DMS53 (cell line): ENCODE measurements around the gene MYT1.
"Not testable (repeated sequence)": the region's sequence is repeated elsewhere in the genome, so short reads cannot be mapped to it uniquely, and the experiment has no call there.

Experiments
- DNase-seq: peaks from one replicate; lab custom pipeline; 2025; lab: John Stamatoyannopoulos, UW

The MYT1 gene

DNA sequence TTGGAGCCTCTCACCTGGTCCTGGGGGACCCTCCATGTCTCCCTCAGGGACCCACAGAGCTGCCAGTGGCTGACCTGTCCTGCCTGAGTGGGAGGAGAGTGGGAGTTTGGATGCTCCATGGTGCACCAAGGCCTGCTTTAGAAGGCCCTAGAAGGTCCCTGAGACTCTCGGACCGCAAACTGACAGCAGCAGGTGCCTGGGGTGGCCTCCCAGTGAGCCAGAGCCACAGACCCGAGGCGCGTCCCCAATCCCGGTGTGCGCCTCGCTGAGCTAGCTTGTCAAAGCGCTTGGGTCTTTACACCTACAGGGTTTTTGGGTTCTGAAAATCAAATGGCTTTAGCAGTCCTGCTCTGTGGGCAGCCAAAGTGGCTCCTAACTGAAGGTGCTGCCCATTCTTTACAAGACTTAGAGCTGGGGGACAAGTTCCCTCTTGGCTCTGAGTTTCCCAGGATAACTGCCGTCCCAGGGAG is 4.9 kb downstream of the MYT1 start:
- no peak for DNase-seq

DNA sequence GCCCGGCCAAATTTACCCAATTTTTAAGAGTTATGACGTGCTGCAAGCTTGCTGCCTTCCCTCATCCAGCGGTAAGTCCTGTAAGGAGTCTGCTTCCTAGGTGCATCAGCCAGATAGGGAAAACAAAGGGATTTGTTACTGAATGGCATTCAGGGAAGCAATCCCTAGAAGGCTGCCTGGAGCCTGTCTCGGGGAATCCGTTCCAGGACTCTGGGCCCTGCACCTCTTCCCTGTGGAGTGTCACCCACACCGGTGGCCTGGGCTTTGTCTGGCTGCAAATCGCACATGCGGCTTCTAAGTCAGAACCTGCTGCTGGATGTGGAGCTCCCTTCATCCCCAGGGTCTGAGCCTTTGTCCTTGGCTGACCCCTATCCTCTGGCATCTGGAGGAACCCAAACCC is 7.0 kb downstream of the MYT1 start:
- DNase-seq = no peak

DNA sequence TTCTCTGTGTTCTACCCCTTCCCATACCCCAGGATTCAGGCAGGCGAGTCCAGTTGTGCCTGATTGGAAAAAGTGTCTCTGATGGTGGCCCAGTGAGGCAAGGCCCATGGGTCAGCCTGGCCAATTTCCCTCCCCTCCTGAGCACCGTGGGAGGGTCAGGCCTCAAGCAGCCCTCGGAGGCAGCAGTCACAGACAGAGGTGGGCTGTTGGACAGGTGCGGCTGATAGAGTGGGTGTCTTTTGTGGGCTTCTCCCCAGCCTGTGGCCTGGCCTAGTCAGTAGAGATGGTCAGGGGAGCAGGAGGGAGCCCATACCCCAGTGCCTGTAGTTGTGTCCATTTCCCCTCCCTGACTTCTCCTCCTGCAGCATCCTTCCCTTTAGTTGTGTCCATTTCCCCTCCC is 8.9 kb downstream of the MYT1 start:
- DNase-seq = no peak

DNA sequence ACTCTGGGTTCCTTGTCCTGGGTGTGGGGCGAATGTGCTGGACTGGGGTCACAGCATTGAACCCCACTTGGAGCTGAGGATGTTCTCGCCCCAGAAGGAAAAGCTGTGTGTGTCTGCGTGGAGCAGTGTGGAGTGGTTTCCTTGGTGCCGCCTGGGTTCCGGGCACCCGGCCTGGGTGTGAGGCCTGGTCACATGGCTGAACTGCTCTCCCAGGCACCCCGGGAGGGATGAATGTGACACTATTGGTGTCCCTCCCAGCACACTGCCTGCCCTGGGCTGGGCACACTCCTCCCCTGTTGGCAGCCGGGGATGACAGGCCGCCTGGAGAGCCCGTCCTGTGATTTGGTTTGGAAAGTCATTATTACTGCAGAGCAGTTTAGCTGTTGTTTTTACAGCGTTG is 12.3 kb downstream of the MYT1 start:
- DNase-seq = no peak

DNA sequence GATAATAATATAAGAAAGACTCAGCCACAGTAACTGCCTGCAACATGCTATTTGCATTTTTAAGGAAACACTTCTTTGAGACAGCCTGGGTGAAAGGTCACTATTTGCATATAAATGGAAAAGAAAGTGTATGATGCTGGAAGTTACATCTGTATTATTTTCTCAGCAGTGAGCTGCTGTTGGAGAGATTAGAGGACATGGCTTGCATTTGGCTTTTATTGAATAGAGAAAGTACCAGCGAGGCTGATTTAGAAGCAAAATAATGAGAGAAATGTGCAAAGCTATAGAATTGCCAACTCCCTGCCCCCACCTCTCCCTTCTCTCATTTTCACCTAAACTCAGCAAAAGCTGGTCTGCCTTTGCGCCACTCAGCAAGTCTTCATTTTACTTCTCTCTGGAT is 12.7 kb downstream of the MYT1 start:
- no peak for DNase-seq

DNA sequence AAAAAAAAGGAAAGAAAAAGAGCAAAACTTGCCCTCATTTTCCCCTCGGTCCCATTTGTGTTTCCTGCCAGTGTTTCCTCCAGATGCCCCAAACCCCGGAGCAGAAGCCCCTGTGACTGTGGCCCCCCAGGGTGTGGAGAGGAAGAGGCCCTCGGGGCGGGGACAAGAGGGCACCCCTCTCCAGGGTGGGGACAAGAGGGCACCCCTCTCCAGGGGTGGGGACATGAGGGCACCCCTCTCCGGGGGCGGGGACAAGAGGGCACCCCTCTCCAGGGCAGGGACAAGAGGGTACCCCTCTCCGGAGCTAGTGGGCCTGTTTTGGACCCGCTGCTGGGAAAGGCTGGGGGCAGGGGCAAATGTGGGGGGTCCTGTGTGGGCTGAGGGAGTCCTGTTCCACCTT is 13.1 kb downstream of the MYT1 start:
- no peak for DNase-seq

DNA sequence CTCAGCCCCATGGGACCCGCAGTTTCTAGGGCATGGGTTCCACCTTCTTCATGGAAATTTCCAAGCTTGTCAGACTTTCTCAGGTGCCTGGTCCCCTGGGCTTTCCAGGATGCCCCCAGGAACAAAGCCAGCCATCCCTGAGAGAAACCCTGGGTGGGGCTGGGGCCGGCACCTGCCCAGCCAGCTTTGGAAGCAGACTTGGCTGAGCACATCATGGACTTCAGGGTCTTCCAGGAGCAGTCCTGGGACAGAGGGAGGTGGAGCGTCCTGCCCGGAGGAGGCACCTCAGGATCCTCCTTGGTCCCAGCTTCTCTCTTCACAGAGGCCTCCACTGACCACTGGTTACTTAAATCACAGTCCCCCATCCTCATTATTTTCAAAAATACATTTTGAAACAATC is 13.5 kb downstream of the MYT1 start:
- no peak for DNase-seq

DNA sequence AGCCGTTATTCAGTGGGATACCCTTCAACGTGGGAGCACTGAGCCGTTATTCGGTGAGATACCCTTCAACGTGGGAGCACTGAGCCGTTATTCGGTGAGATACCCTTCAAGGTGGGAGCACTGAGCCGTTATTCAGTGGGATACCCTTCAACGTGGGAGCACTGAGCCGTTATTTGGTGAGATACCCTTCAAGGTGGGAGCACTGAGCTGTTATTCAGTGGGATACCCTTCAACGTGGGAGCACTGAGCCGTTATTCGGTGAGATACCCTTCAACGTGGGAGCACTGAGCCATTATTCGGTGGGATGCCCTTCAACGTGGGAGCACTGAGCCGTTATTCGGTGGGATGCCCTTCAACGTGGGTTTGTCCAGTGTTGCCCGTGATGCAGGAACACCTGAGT is 14.7 kb downstream of the MYT1 start:
- DNase-seq = not testable (repeated sequence)

DNA sequence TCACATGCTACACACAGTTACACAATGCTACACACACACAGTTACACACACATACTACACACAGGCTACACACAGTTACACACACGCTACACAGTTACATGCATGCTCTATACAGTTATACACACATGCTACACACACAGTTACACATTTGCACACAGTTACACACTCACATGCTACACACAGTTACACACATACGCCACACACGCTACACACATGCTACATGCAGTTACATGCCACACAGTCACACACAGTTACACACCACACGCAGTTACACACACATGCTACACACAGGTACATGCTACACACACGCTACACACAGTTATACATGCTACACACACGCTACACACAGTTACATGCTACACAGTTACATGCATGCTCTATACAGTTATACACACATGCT is 15.6 kb downstream of the MYT1 start:
- no peak for DNase-seq

DNA sequence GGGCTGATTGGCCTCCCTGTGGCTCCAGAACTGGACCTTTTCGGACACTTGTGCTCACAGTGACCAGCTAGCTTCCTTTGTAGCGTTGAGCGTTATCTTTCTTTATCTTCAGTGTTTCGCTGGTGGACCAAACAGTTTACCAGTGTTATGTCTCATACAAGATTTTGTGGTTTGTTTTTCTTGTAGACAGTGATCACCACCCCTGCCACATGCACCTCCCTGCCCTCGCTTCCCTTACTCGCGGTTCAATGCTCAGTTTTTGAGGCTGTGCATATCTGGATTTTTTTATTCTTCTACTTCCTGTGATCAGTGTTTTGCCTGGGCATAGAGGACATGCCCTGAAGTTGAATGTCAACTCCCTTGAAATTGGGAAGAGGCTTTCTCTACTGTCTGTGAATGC is 16.4 kb downstream of the MYT1 start:
- DNase-seq = no peak

DNA sequence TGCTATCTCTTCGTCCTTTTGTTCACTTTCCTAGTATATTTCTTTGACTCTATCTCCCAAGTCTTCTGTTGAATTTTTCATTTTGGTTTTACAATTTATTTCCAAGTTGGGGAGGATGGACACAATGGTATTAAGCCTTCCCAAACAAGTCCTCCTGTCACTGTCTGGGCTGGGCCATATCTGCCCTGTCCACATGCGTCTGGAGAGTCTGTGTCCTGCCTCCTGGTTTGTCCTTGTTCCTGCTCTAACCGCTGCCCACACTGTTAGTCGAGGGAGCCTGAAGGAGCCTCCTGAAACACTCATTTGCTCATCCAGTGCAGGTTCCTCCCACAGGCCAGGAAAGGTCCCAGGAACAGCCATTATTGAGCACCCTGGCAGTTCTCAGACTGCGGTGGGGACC is 17.1 kb downstream of the MYT1 start:
- no peak for DNase-seq

DNA sequence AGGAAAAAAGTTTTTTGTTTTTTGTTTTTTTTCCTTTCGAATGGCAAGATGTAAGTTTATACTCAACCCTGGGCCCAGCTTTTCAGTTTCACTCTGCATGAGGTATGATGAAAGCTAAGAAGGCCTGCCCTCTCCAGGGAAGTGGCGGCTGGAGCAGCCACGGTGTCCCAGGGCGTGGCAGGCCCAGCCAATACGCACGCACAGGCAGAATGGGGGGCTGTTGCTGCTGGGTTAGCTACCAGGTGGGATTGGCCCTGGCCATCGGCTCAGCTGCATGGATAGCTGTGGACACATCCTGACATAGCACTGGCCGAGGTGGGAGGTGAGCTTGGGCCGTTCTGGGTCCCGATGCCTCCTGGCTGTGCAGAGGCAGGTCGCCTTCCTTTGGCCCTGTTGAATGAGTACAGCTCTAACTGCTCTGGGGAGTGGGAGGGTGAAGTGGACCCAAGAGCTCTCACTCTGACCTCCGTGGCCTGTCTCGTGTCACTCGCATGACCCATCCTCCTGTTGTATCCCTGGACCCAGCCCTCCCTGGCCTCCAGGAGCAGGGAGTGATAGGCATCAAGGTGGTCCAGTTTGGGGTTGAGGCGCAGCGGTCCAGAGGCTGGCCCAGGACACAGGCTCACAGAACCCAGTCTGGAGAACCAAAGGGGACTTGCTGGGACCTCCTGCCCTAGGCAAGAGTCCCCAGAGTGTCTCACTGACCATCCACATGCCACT is 18.1 kb downstream of the MYT1 start:
- DNase-seq = no peak

DNA sequence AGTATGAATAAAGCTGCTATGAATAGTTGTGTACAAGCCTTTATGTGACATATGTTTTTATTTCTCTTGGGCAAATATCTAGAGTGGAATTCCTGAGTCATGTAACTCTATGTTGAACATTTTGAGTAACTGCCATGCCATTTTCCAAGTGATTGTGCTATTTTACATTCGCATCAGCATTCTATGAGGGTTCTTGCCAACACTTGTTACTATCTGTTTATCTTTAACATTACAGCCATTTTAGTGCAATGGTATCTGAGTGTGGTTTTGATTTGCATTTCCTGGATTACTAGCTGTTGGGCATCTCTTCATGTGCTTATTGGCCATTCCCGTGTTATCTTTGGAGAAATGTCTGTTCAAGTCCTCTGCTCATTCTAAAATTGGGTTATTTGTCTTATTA is 19.1 kb downstream of the MYT1 start:
- DNase-seq = no peak

DNA sequence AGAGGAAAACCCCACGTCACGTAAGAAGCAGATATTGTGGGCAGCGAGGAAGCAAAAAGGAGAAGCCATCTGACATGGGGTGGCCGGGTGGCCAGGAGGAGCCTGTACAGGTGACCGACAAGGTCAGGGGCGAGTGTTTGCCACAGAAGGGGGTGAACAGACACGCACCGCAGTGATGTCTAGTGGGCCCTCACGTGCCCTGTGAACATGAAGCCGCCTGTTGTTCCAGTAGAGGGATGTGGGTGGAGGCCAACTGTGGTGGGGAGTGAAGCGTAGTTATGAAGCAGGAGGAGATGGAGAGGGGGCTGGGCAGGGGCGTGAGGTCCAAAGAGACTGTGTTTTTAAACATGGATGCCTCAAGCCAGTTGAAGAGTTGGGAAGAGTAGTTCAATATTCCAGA is 20.5 kb downstream of the MYT1 start:
- DNase-seq = no peak

DNA sequence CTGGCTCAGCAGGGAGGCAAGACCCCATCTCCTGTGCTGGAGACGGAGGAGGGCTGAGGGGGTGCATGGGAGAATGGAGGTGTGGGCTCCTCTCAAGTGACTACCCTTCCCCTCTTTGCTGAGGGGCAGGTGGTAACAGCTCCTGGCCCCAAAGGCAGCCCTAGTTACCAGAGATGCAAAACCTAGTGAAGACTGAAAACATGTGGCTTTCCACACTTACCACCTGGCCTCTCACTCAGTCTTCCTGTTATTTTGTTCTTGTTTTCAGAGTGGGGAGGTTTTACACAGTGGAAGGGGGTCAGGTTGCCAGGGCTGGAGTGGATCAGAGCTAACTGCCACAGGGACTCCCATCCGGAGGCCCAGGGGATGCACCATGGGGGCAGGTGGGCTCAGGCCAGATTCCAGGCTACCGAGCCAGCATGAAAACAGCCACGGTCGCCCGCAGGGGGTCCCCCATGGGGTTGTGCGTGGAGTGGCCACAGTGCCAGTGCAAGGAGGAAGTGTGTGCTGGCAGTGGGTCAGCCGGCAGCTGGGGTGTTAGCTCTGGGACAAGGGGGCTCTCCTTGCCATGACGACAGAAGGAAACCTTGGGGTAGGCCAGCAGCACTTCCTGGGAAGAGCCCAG is 21.1 kb downstream of the MYT1 start:
- no peak for DNase-seq

DNA sequence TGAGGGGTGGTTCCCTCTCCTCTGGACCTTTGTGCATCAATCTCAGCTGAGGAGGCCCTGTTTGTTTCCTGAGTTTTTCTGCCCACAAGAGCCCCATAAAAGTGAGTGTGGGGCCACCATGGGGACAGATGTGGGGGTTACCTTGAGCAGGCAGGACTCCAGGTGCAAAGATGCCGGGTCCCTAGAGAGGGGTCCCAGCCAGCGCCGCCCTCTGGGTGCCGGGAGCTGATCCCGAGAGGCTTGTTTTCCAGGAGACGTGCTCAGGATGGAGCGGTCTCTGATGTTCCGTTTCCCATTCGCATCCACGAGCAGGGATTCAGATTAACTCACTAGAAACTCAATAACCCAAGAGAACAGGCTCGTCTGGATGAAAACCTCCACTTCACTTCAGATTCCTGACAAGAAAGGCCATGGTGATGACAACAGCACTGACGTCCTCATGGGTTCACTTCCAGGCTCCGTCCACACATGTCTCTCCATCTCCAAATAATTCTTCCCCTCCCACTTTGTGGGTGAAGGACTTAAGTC is 21.9 kb downstream of the MYT1 start:
- no peak for DNase-seq

DNA sequence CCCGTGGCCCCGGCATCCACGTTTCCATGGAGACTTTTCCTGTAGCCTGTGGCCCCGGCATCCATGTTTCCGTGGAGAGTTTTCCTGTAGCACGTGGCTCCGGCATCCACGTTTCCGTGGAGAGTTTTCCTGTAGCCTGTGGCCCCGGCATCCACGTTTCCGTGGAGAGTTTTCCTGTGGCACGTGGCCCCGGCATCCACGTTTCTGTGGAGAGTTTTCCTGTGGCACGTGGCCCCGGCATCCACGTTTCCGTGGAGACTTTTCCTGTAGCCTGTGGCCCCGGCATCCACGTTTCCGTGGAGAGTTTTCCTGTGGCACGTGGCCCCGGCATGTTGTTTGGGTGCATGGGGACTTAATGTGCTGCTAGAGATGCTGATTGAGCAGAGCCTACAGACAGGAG is 23.0 kb downstream of the MYT1 start:
- DNase-seq = not testable (repeated sequence)

DNA sequence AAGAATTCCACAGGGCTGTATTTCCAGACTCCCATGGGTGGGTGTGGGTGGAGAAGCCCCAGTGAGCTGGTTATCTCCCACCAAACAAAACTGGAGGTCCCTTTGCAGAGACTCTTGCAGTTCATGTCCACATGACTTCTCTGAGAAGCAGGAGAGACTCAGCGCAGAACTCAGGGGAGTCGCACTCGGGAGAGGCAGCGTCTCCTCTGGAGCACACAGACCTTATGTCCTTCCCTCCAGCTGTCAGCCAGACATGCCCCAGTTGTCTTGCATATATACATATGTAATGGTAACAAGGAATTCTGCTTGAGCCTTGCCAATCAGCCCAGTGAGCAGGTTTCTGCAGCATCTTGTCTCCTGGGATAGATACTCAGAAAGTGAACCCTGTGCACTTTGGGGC is 23.8 kb downstream of the MYT1 start:
- peak; percentile 36 for DNase-seq

DNA sequence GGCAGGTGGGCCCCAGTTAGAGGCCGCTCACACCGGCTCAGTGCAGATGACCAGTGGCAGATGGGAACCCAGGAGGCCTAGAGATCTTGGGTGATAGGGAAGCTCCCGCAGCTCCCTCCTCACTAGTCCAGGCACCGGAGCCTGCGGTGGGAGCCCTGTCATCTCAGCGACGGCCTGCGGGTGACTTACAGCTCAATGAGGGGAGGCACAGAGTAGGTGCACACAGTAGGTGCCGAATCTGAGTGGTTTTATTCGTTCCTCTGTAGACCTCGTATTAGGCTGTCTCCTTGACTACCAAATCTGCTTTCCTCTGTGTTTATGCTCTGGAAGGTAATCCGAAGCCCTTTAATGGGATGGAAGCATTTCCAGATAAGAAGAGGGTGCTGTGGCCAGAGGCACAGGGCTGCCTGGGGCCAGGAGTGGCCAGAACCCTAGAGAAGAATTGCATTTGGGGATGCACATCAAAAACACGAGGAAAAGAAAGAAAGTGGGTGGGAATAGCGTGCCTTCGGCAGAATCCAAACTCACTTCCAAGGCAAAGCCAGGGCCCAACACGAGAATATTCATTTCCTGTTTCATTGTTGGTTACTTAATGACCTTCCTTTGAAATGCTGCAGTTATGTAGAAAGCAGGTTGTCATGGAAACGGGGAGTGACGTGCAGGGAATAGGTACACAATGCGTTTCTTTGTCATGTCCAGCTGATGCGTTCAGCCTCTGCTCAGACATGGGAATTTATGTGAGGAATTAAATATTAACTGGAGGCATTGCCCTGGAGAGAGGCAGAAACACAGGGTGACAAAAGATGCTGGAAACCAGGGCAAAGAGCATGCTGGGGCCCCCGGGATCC is 24.7 kb downstream of the MYT1 start:
- DNase-seq = peak; percentile 100

DNA sequence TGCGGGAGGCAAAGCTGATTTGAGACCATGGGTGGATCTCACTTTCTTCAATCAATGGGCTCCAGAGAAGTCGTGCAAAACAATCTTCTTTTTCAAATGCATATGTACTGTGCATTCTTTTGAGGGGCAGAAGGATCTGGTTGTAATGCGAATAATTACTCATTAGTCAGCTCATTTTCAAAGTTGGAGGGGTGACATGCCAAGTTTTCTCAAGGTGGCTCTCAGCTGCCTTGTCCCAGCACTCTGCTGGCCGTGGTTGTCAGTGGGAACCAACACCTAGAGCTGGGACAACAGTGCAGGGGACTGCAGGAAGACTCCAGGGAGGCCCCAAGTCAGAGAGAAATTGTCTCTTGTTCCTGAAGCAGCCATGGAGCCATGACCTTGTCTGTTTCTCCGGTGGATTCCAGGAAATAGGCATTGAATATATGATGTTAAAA is 25.3 kb downstream of the MYT1 start:
- peak; percentile 73 for DNase-seq

DNA sequence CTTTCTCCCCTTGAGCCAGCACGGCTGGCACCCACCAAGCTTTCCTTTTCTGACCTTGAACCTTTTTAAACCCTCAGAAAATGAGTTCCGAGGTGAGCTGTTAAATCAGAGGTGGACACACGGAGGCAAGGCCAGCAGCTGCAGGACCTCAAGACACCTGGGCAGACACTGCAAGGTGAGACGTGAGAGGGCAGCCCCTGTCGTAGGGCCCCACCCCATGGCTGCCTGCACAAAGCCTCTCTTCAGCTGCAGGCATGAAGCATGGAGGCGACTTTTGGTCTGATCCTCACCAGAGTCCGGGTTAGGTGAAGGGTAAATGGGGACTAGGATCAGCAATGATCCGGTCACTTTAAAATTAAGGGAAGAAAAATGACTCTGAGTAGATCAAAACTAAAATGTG is 25.7 kb downstream of the MYT1 start:
- peak; percentile 55 for DNase-seq

DNA sequence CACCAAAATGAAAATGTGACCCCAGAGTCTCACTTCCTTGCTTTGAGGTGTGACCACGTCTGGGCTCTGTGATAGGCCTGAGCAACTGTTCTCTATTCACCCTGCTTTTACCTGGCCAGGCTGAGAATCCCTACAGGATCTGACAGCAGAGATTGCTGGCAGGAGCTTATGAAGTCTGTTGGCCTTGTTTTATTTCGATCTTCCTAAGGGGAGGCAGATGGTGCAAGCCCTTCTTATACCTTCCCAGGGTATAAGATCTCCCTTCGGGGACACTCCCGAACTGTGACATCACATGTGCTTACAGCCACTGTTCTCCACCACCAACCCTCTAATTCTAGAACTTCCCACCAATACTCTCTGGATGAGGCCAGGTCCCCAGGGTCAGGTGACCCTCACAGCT is 26.8 kb downstream of the MYT1 start:
- DNase-seq = no peak

DNA sequence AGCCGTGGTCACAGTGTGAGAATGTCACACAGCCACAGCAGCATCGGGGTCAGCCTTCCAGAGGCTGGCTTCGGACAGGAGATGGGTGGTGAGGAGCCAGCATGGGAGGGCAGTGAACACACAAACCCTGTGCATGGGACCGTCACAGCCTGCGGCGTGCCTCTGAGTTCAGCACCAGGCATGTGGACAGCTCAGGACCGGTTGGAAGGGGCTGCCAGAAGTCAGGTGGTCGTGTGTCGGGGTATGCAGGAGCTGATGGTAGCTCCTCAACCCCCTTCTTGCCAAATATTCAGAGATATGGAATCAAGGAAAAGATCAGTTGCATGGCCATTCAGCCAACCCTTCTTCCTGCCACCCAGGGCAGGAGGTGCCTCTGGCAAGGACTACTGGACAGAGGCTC is 28.2 kb downstream of the MYT1 start:
- no peak for DNase-seq
